ENCODE results near the gene MAGI1.
"Not testable (repeated sequence)": the region's sequence is repeated elsewhere in the genome, so short reads cannot be mapped to it uniquely, and the experiment has no call there.

Gene MAGI1

DNA sequence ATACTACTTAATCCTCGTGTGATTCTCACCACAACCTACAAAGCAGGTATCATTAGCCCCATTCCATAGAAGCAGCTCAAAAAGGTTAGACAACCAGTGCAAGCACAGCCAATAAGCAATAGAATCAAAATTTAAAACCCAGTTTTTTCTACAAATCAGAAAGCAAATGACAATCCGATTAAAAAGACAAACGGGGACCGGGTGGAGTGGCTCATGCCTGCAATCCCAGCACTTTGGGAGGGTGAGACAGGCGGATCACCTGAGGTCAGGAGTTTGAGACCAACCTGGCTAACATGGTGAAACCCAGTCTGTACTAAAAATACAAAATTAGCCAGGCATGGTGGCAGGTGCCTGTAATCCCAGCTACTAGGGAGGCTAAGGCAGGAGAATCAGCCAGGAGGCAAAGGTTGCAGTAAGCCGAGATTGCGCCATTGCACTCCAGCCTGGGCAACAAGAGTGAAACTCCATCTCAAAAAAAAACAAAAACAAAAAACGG is 430.7 kb downstream of the MAGI1 start:
- DNase-seq: not testable (repeated sequence)

- DNase-seq: no peak
Observed at GRCh38 chr3:65607101-65607500, 431.6 kb downstream of the MAGI1 start.

- no peak for DNase-seq
Observed at GRCh38 chr3:65605876-65606432, 432.8 kb downstream of the MAGI1 start.

- no peak for DNase-seq
Observed at GRCh38 chr3:65604863-65605526, 433.7 kb downstream of the MAGI1 start.

DNA sequence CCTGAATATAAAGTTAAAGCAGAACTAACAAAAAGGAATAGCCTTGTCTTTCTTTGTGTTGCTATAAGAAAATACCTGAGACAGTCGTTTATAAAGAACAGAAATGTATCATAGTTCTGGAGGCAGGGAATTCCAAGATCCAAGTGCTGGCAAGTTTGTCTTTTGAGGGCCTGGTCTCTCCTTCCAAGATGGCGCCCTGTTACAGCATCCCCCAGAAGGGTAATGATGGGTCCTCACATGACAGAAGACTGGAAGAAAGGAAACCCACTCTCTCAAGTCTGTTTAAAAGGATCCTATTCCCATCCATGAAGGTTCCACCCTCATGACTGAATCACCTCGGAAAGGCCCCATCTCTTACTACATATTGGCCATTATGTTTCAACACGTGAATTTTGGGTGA is 435.1 kb downstream of the MAGI1 start:
- DNase-seq: no peak

- no peak for DNase-seq
Observed at GRCh38 chr3:65600888-65601287, 437.8 kb downstream of the MAGI1 start.

DNA sequence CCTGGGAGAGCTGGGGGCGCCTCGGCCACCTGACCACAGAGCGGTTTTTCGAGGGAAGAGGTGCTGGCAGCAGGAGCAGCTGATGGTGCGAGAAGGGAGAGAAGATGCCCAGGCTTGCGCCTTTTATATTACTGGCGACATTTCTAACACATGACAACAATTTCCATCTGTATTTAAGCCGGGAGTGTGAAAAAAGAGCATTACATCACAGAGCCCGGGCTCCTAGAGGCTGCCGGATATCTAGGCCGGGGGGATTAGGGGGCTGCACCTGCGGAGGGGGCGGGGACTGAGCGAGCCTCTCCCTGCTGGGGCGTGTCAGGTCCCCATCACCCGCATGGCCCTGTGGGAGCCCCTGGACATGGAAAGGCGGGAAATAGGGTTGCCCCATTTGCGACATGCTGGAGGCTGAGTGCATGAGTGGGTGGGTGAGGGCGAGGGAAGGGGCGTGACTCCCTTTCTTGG is 440.7 kb downstream of the MAGI1 start:
- no peak for DNase-seq

DNA sequence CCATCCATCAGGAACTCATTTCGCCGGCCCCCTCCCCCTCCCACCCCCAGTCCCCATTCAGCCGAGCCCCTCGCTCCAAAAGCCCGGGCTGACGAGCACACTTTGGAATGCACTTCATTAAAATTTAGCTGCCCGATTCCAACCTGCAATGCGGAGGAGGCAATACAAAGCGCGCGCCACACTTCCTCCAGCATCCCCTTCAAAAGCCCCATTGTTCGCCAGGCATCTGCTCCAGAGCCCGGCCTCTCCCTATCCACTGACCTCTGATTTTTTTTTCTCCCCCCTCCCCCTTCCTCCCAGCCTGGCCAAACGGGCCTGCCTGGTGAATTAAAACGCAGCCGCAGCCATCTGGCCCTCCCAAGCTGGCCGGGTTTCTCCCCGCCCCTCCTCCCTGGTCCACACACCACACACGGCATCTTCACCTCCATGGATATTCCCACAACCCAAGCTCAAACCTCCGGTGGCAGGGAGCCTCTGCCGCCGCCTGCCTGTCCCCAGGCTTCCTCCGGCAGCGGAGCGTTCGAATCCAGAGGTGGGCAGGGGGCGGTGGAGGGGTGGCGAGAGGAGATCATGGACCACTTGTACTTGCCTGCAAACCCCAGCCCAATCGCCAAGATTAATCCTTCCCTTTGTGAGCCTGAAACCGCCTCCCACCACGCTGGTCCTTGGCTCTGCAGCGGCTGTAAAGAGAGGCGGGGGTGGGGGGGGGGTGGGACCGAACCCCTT is 441.3 kb downstream of the MAGI1 start:
- no peak for DNase-seq

DNA sequence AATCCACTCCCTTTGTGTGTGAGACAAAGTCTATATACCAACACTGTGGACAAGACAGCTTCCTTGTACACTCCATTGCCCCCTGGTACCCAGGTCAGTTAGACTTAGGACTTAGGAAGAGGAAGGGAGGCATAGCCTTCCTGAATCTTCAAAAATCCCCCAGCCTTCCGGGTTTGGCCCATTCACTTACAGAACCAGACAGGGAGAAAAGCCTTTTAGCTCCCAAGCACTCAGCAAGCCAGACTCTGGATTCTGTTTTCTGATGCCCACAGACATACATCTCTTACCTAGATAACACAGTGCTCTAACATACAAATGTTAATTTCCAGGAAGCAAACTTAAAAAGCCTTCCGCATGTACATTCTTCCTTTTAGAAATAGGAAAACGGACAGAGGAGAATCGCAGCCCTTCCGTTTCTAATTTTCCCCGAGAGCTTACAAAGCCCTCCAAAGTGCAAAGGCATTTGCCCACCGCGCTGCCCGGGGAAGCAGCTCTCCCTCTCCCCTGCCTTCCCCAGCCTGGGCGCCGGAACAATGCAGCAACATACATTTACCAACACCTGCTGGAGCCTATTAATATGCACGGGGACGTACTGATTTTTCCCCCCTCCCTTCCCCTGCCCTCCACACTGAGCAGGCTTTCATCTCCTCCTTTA is 442.0 kb downstream of the MAGI1 start:
- no peak for DNase-seq

DNA sequence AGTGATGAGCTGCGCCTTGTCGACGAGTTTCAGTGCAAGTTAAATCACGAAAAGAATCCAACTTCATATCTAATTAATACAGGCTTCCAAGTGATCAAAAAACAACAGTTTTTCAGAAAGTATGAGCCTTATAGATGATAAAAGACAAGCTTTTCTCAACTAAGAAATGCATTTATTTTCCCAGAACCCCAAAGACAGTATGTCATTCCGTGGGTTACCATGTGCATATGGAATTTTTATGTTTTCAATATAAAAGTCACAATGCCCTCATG is 442.8 kb downstream of the MAGI1 start:
- DNase-seq: no peak

- DNase-seq: no peak
Observed at GRCh38 chr3:65595222-65596028, 443.3 kb downstream of the MAGI1 start.

DNA sequence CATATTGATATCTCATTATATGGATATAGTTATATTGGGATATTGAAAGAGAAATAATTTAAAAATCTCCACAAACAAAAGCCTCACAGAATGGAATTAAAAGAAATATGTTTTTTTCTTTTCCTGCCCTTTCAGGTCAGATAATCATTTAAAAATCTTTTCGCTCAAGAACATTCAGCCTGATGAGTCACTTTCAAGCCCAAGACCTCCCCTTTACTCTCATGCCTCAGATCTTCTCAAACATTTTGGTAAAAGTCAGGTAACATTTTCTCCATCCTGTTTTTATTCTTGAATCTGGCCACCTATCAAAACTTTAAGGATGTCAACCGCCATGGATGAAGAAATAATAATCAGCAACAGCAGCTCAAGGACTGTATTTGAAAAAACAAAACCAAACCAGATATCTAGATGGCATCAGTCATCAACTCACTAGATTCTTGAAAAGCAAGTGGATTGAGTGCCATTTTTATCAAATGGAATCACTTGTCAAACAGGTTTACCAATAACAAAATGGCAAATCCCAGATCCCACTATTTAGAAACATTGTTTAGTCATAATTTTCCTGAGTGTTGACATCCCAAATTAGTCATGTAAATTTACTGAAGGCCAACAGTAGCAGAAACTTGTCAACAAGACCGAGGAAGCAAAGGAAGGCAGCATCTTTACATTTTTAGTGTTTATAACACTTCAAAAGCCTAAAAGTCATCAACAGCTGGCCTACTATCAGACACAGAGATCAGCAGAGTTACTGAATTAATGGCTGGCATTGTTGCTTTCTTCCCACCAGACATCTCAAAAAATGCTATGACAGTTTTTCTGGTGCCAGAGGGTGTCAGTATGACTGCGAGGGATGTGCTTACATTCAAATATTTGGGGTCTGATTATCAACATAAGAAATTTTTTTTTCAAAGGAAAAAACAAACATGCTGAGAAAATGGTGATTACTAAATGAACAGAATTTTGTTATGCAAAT is 444.7 kb downstream of the MAGI1 start:
- DNase-seq: no peak

GRCh38 chr3:65591313-65591712 is 447.4 kb downstream of the MAGI1 start:
- DNase-seq: no peak

DNA sequence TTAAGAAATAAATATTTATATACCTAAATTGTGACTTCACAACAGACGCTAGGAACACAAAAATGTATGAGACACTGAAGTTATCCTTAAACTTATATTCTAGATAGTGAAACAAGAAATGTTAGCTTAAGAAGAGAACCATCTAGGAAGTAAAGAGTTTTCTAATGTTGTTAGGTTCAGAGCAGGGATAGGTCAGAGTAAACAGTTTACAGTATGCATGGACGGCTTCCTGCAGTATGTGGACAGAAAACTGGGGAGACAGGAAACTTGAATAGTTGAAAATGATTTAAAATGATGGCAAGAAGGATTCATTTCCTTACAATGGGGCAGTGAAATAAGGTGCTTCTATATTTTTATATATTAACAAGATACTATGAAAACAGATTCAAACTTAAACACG is 449.8 kb downstream of the MAGI1 start:
- DNase-seq: no peak

DNA sequence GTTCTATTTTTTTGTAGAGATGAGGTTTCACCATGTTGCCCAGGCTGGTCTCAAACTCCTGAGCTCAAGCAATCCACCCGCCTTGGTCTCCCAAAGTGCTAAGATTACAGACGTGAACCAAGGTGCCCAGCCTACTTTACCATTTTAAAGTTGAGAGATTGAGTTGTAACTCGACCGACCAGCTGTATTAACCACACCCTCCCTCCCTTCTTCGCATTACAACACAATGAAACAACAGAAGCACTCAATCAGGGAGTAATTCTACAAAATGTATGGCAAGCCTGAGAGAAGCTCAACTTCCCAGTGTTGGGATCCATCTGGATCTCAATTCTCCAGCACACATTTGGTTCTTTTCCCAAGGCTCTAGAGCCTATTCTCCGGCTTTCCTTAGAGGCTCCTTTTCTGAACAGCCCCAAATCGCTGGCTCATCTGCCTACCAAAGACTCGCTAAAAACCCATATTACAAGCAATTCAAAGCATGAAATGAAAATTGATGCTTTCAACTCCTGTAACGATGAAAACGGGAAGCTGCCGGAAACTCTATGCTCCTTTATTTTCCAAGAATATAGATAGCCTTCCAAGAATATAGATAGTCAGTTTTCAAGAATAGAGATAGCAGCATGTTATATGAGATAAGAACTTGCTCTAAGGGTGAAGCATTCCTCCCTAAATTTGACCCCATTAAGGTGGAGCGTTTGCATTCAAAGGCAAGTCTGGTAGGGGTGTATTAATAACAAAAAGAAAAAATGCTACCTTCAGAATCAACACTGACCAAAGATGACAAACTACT is 450.9 kb downstream of the MAGI1 start:
- no peak for DNase-seq

DNA sequence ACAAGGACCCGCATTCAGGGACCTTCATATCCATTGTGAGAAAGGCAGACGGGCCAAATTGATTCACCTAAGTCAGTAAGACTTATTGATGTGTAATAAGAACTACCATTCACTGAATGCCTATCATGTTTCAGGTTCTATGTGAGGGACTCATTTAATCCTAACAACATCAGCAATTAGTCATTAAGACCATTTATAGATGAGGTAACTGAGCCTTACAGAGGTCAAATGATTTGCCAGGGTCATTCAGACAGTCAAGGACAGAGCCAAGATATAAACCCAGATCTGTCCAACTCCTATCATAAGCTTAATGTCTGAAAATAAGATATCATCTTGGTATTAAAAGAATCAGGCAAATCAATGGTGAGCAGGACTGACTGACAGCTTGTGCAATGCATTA is 453.8 kb downstream of the MAGI1 start:
- no peak for DNase-seq

DNA sequence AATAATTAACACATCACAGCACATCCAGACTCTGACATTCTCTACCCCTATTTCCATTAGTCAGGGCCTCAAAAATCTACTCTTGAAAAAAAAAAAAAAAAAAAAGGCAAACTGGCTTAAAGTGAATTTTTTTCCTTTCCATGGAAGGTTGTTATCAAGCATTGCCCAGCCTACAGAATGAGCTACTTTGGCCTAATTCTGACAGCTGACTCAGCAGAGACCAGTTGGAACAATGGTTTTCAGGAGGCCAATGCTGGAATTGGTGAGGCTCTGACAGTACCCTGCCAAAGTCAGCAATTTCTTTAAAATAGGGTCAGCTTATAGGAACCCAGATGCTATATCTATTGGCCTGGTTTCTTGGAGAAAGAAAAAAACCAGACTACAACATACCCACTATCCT is 454.7 kb downstream of the MAGI1 start:
- DNase-seq: no peak

- no peak for DNase-seq
Observed at GRCh38 chr3:65583188-65583587, 455.5 kb downstream of the MAGI1 start.

- DNase-seq: no peak
Observed at GRCh38 chr3:65582012-65582717, 456.6 kb downstream of the MAGI1 start.

GRCh38 chr3:65581313-65581712 is 457.4 kb downstream of the MAGI1 start:
- no peak for DNase-seq

Measured in Kasumi-1 (cell line).